Measurements from ENCODE around the gene FKBP1A. TPM values are rescaled to one million over a fixed set of nuclear protein-coding genes. Genes with fewer than 3 reads are reported as not detected.

Gene FKBP1A
- total RNA-seq, 4 donors from 2014 or later, result 78.6 to 116 (median 86.8) TPM

GRCh38 chr20:1371202-1371782, 21.6 kb downstream of the FKBP1A start:
- Histone ChIP-seq H3K9me3 (no peaks in the 10 kb centered on the region), H3K27ac (peak overlapping the region in 3 of 4 donors; percentile 56 to 75 (median 68)), H3K27me3 (no peaks in the 10 kb centered on the region), H3K4me1 (peaks cover 10 to 70% (median 30%) of the 10 kb centered on the region in 3 donors), H3K4me3 (no peak overlapping the region), H3K36me3 (peaks cover 0 to 58% of the 10 kb centered on the region in 2 donors)
- 58 to 78% methylated on average over 2 to 3 of the region's 3 CpGs for WGBS, 2 donors (ENCODE audit: low coverage in 1 of 2)
- no peak for TF ChIP-seq CTCF (IDR thresholded peaks at IDR 0.05)
- no peak for TF ChIP-seq POLR2A (IDR thresholded peaks at IDR 0.05)
- TF ChIP-seq EP300 (IDR thresholded peaks at IDR 0.05), result no peak
- no peak for TF ChIP-seq POLR2AphosphoS5 (IDR thresholded peaks at IDR 0.05)
- peak; percentile 74 for ATAC-seq

DNA sequence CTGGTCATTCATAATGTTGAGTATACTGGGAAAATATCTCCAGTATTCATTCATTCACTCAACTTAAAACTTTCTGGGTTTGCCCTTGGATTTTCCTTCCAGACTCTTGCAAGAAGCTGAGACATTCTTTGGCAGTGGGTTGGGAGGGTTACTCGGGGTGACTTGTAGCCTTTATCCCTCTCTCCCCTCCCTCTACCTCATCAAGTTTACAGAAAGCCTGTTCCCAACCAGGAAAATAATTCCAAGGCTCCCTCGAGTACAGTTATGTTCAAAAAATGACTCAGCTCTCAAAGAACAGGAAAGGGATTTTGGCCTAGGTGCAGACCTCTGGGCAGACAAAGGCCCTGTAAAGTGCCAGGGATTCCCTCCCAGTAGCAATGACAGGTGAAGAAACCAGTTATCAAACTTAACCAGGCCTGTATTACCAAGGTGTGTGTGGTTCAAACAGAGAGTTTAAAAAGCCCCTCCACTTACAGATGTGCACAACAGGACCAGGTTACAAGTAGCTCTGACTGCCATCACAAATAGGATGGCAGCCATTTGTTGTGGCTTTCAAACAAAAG, 22.2 kb downstream of the FKBP1A start:
- H3K27ac ChIP-seq, result peak overlapping the region in 3 of 4 donors; percentile 56 to 75 (median 68)
- peak; percentile 78 for ATAC-seq
- no peaks in the 10 kb centered on the region for H3K9me3 ChIP-seq
- H3K4me3 ChIP-seq, result no peak overlapping the region
- TF ChIP-seq CTCF (IDR thresholded peaks at IDR 0.05) (no peak), POLR2AphosphoS5 (IDR thresholded peaks at IDR 0.05) (peak; percentile 44)
- H3K36me3 ChIP-seq, result peaks cover 0 to 58% of the 10 kb centered on the region in 2 donors
- WGBS, 2 donors (ENCODE audit: low coverage in 1 of 2), result 10 to 30% methylated on average over 2 of the region's 2 CpGs
- peaks cover 10 to 64% (median 24%) of the 10 kb centered on the region in 3 donors for H3K4me1 ChIP-seq
- no peaks in the 10 kb centered on the region for H3K27me3 ChIP-seq

DNA sequence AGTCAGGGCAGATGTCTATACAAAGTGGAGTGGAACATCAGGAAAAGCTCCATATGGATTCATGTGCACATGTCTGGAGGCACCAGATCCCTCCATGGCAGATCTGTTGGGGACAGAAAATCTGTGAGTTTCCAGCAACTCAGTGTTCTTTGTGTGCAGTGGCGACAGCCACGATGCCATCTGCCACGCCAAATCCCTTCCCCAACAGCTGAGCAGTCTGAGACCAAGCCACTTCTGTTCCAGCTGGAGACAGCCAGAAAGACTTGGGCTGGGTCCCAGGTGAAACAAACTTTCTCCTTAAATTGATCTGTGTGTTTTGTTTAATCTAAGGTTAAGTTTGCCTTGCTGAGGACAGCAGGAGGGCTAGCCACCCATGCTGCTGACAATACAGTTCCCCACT, 22.9 kb downstream of the FKBP1A start:
- 76% methylated on average over 3 of the region's 3 CpGs; no CpG with 5 or more reads in 1 of the 2 donors for WGBS, 2 donors (ENCODE audit: low coverage in 1 of 2)
- H3K36me3 ChIP-seq, result peaks cover 0 to 58% of the 10 kb centered on the region in 2 donors

GRCh38 chr20:1368448-1369199, 24.2 kb downstream of the FKBP1A start:
- 59 to 68% methylated on average over 5 to 6 of the region's 7 CpGs for WGBS, 2 donors (ENCODE audit: low coverage in 1 of 2)
- Histone ChIP-seq H3K9me3 (no peaks in the 10 kb centered on the region), H3K27ac (no peak overlapping the region), H3K27me3 (no peaks in the 10 kb centered on the region), H3K4me1 (peaks cover 4 to 44% (median 11%) of the 10 kb centered on the region in 3 donors), H3K36me3 (peaks cover 0 to 62% of the 10 kb centered on the region in 2 donors), H3K4me3 (no peak overlapping the region)
- no peak for TF ChIP-seq EP300 (IDR thresholded peaks at IDR 0.05)
- TF ChIP-seq POLR2AphosphoS5 (IDR thresholded peaks at IDR 0.05), result no peak
- no peak for TF ChIP-seq CTCF (IDR thresholded peaks at IDR 0.05)
- TF ChIP-seq POLR2A (IDR thresholded peaks at IDR 0.05), result no peak
- no peak for ATAC-seq

More for the DNA sequence above, 22.9 kb downstream of the FKBP1A start:
- no peak for ATAC-seq
- no peak for TF ChIP-seq EP300 (IDR thresholded peaks at IDR 0.05)
- Histone ChIP-seq H3K9me3 (no peaks in the 10 kb centered on the region), H3K27me3 (no peaks in the 10 kb centered on the region), H3K27ac (peak overlapping the region in 3 of 4 donors; percentile 25 to 56 (median 26)), H3K4me1 (peaks cover 10 to 57% (median 17%) of the 10 kb centered on the region in 3 donors), H3K4me3 (no peak overlapping the region)

GRCh38 chr20:1367479-1367878, 25.4 kb downstream of the FKBP1A start:
- WGBS, 2 donors (ENCODE audit: low coverage in 1 of 2), result 100% methylated on average over 1 to 3 of the region's 4 CpGs
- Histone ChIP-seq H3K9me3 (no peaks in the 10 kb centered on the region), H3K27me3 (no peaks in the 10 kb centered on the region), H3K36me3 (peaks cover 0 to 60% of the 10 kb centered on the region in 2 donors), H3K4me1 (peaks cover 4 to 37% (median 11%) of the 10 kb centered on the region in 3 donors), H3K27ac (no peak overlapping the region), H3K4me3 (no peak overlapping the region)
- no peak for ATAC-seq
- TF ChIP-seq EP300 (IDR thresholded peaks at IDR 0.05), result no peak

All from gastroesophageal sphincter (tissue), 4 donors.